SJSA1 (cell line): Measurements from ENCODE around the gene ZNF396. TPM values are rescaled to one million over a fixed set of nuclear protein-coding genes. Genes with fewer than 3 reads are reported as not detected.

Experiments used
- DNase-seq, 2 experiments: peaks; one replicate each; pipeline ENCODE4 v3.0.0-alpha.2; 2015 to 2020; ENCODE audit warnings: low spot score in 2 of 2, low read depth in 1 of 2
- H3K27ac ChIP-seq: fragments of 250-450 bp; sonication (Bioruptor Pico); 2 replicates; pipeline ENCODE4 v1.5.1; 2020; ENCODE audit warnings: mild to moderate bottlenecking, moderate library complexity
- H3K27me3 ChIP-seq: fragments of 250-450 bp; sonication (Bioruptor Pico); replicated peaks from 2 replicates; pipeline ENCODE4 v1.5.1; 2020; ENCODE audit warnings: mild to moderate bottlenecking, moderate library complexity
- H3K36me3 ChIP-seq: fragments of 250-450 bp; sonication (Bioruptor Pico); 2 replicates; pipeline ENCODE4 v1.5.1; 2020; ENCODE audit warnings: mild to moderate bottlenecking
- H3K4me1 ChIP-seq: fragments of 250-450 bp; sonication (Bioruptor Pico); replicated peaks from 2 replicates; pipeline ENCODE4 v1.6.1; 2021; ENCODE audit warnings: mild to moderate bottlenecking
- H3K4me3 ChIP-seq: fragments of 250-450 bp; sonication (Bioruptor Pico); 2 replicates; pipeline ENCODE4 v1.5.1; 2020; ENCODE audit warnings: mild to moderate bottlenecking
- H3K9me3 ChIP-seq: fragments of 250-450 bp; sonication (Bioruptor Pico); replicated peaks from 2 replicates; pipeline ENCODE4 v1.5.1; 2020; ENCODE audit warnings: mild to moderate bottlenecking
- total RNA-seq: library from RNA; depleted of rRNA; stranded (reverse); fragments of >200 nt; shearing (Covaris generic); gene quantifications from 2 replicates; pipeline ENCODE4 v1.2.3, GENCODE V29; 2014

Gene ZNF396
- total RNA-seq, 1 experiment from 2014 or later, result 0.79 TPM

DNA sequence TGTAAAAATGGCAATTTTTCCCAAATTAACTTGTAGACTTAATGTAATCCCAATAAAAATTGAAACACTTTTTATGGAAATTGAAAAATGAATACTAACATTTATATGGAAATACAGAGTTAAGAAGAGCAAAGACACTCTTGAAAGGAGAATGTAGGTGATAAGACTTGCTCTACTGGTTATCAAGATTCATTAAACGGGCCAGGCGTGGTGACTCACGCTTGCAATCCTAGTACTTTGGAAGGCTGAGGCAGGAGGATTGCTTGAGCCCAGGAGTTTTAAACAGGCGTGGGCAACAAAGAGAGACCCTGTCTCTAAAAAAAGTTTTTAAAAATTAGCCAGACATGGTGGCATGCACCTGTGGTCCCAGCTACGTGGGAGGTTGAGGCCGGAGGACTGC lies 29.5 kb upstream of the ZNF396 start:
- no peaks in the 10 kb centered on the region for H3K9me3 ChIP-seq
- no peaks in the 10 kb centered on the region for H3K36me3 ChIP-seq
- no peak overlapping the region for H3K27ac ChIP-seq
- no peak for DNase-seq
- no peaks in the 10 kb centered on the region for H3K27me3 ChIP-seq
- no peak overlapping the region for H3K4me3 ChIP-seq
- no peaks in the 10 kb centered on the region for H3K4me1 ChIP-seq

DNA sequence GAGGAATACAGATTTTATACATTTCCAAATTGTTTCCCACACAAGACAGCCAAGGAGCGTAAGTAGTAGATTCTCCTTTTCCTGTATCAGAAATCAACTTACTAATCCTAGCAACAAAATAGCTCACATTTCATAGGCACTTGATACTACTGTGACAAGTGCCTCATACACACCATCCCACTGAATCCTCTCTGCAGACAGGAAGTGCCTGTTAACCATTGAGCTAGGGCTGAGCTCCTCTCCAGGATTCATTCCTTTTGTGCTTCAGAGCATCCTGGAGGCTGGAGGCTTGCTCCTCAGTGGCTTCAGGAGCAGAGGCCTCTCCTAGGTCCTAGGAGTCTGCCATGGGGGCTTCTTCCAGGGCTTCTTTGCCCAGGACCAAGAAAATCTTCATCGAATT lies 20.8 kb upstream of the ZNF396 start:
- Histone ChIP-seq H3K9me3 (no peaks in the 10 kb centered on the region), H3K4me3 (no peak overlapping the region)
- no peak for DNase-seq

GRCh38 chr18:35393716-35394115 lies 16.6 kb upstream of the ZNF396 start:
- no peak overlapping the region for H3K4me3 ChIP-seq
- DNase-seq, result no peak

More for the DNA sequence above, 20.8 kb upstream of the ZNF396 start:
- Histone ChIP-seq H3K4me1 (no peaks in the 10 kb centered on the region), H3K27ac (no peak overlapping the region), H3K27me3 (no peaks in the 10 kb centered on the region; the same call in 1 of the 2 replicates), H3K36me3 (no peaks in the 10 kb centered on the region)

GRCh38 chr18:35392375-35392774 lies 15.2 kb upstream of the ZNF396 start:
- no peak for DNase-seq
- Histone ChIP-seq H3K4me3 (no peak overlapping the region), H3K36me3 (no peaks in the 10 kb centered on the region), H3K4me1 (peaks cover 13% of the 10 kb centered on the region), H3K27ac (no peak overlapping the region), H3K27me3 (no peaks in the 10 kb centered on the region; the same call in 1 of the 2 replicates), H3K9me3 (no peaks in the 10 kb centered on the region; the same call in 1 of the 2 replicates)

More at GRCh38 chr18:35393716-35394115, 16.6 kb upstream of the ZNF396 start:
- Histone ChIP-seq H3K27me3 (no peaks in the 10 kb centered on the region; the same call in 1 of the 2 replicates), H3K4me1 (peaks cover 11% of the 10 kb centered on the region), H3K27ac (no peak overlapping the region), H3K9me3 (no peaks in the 10 kb centered on the region; the same call in 1 of the 2 replicates), H3K36me3 (no peaks in the 10 kb centered on the region)

GRCh38 chr18:35390951-35391700 lies 14.0 kb upstream of the ZNF396 start:
- no peak overlapping the region for H3K4me3 ChIP-seq
- H3K27ac ChIP-seq, result no peak overlapping the region
- no peak for DNase-seq
- no peaks in the 10 kb centered on the region; the same call in 1 of the 2 replicates for H3K9me3 ChIP-seq
- H3K27me3 ChIP-seq, result no peaks in the 10 kb centered on the region; the same call in 1 of the 2 replicates
- peaks cover 15% of the 10 kb centered on the region for H3K4me1 ChIP-seq
- no peaks in the 10 kb centered on the region for H3K36me3 ChIP-seq

DNA sequence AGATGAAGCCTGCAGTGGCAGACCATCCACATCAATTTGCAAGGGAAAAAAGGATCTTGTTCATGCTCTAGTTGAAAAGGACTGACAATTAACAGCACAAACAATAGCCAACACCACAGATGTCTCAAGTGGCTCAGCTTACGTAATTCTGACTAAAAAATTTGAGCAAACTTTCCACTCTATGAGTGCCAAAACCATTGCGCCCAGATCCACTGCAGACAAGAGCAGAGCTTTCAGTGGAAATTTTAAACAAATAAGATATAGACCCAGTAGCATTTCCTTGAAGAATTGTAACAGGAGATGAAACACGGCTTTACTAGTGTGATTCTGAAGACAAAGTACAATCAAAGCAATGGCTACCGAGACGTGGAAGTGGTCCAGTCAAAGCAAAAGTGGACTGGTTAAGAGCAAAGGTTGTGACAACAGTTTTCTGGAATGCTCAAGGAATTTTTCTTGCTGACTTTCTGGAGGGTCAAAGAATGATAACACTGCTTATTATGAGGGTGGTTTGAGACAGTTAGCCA lies 12.0 kb upstream of the ZNF396 start:
- Histone ChIP-seq H3K27me3 (no peaks in the 10 kb centered on the region; the same call in 1 of the 2 replicates), H3K4me3 (no peak overlapping the region), H3K36me3 (no peaks in the 10 kb centered on the region), H3K9me3 (no peaks in the 10 kb centered on the region; the same call in 1 of the 2 replicates), H3K27ac (0 out of 2 replicates have a peak overlapping the region, but pooled peaks have one; percentile 4), H3K4me1 (peaks cover 15% of the 10 kb centered on the region)
- DNase-seq, result peak in 1 of 2 experiments; percentile 52

- Histone ChIP-seq H3K4me3 (no peak overlapping the region), H3K4me1 (peaks cover 15% of the 10 kb centered on the region), H3K27me3 (no peaks in the 10 kb centered on the region), H3K36me3 (no peaks in the 10 kb centered on the region), H3K27ac (no peak overlapping the region), H3K9me3 (no peaks in the 10 kb centered on the region; the same call in 1 of the 2 replicates)
- DNase-seq, result no peak
Observed at GRCh38 chr18:35387152-35387571, 10.0 kb upstream of the ZNF396 start.

DNA sequence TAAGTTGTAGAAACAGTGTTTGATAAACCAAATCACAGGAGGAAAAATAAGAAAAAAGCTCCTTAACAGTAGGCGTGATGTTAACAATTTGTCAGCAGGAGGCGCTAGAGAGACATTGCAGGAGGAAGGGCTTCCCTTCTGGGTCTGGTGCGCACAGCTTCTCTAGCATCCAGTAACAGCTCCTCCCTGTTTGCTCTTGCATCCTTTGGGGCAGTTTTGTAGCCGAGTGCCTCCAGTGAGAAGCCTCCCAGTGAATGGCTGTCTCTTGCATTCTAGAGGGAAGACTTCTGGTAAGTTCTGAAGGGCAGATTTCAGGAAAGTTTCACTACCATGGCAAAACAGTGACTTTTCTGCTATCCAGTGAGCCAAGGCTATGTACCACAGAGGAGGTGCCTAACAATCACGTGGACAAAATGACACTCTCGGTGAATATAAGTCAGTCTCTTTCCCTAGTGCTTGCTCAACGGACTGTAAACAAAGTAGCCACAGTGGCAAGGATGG lies 9.5 kb upstream of the ZNF396 start:
- Histone ChIP-seq H3K4me3 (no peak overlapping the region), H3K9me3 (no peaks in the 10 kb centered on the region), H3K27me3 (no peaks in the 10 kb centered on the region), H3K27ac (no peak overlapping the region), H3K36me3 (no peaks in the 10 kb centered on the region), H3K4me1 (peaks cover 15% of the 10 kb centered on the region)
- DNase-seq, result peak; percentile 39 to 65

- H3K9me3 ChIP-seq, result no peaks in the 10 kb centered on the region
- H3K36me3 ChIP-seq, result no peaks in the 10 kb centered on the region
- 0 out of 2 replicates have a peak, but pooled peaks cover 6% of the 10 kb centered on the region for H3K27me3 ChIP-seq
- H3K27ac ChIP-seq, result no peak overlapping the region
- no peak overlapping the region for H3K4me3 ChIP-seq
- H3K4me1 ChIP-seq, result peaks cover 5% of the 10 kb centered on the region; the same call in 1 of the 2 replicates
- DNase-seq, result no peak
Observed at GRCh38 chr18:35383136-35383535, 6.0 kb upstream of the ZNF396 start.

GRCh38 chr18:35379421-35379820 lies 2.3 kb upstream of the ZNF396 start:
- Histone ChIP-seq H3K4me1 (peaks cover 7% of the 10 kb centered on the region; the same call in 1 of the 2 replicates), H3K9me3 (no peaks in the 10 kb centered on the region), H3K36me3 (peaks cover 2% of the 10 kb centered on the region; the same call in 1 of the 2 replicates), H3K27me3 (peaks cover 8% of the 10 kb centered on the region; the same call in 1 of the 2 replicates), H3K27ac (no peak overlapping the region), H3K4me3 (no peak overlapping the region)
- DNase-seq, result no peak

- Histone ChIP-seq H3K27me3 (peaks cover 8% of the 10 kb centered on the region; the same call in 1 of the 2 replicates), H3K9me3 (no peaks in the 10 kb centered on the region), H3K36me3 (peaks cover 2% of the 10 kb centered on the region; the same call in 1 of the 2 replicates), H3K4me3 (no peak overlapping the region), H3K27ac (no peak overlapping the region), H3K4me1 (peaks cover 7% of the 10 kb centered on the region; the same call in 1 of the 2 replicates)
- no peak for DNase-seq
Observed at GRCh38 chr18:35378574-35378896, 1.4 kb upstream of the ZNF396 start.

- Histone ChIP-seq H3K36me3 (peaks cover 2% of the 10 kb centered on the region; the same call in 1 of the 2 replicates), H3K27me3 (peaks cover 8% of the 10 kb centered on the region; the same call in 1 of the 2 replicates), H3K27ac (no peak overlapping the region), H3K4me1 (peaks cover 7% of the 10 kb centered on the region; the same call in 1 of the 2 replicates), H3K4me3 (no peak overlapping the region), H3K9me3 (no peaks in the 10 kb centered on the region)
- DNase-seq, result no peak
Observed at GRCh38 chr18:35377875-35378573, 887 bp upstream of the ZNF396 start.

- no peak for DNase-seq
- peaks cover 7% of the 10 kb centered on the region; the same call in 1 of the 2 replicates for H3K4me1 ChIP-seq
- peaks cover 8% of the 10 kb centered on the region; the same call in 1 of the 2 replicates for H3K27me3 ChIP-seq
- H3K27ac ChIP-seq, result no peak overlapping the region
- H3K36me3 ChIP-seq, result peaks cover 2% of the 10 kb centered on the region; the same call in 1 of the 2 replicates
- peak overlapping the region; percentile 65 for H3K4me3 ChIP-seq
- no peaks in the 10 kb centered on the region for H3K9me3 ChIP-seq
Observed at GRCh38 chr18:35376393-35376741, 770 bp downstream of the ZNF396 start.
